WTC11 (cell line): ENCODE results near the gene HLCS. TPM values are rescaled to one million over a fixed set of nuclear protein-coding genes. Genes with fewer than 3 reads are reported as not detected.

Experiments
- total RNA-seq: library from RNA; stranded (reverse); gene quantifications from 3 replicates; pipeline ENCODE4 v1.2.3, GENCODE V29; 2021

Gene HLCS
- total RNA-seq, 1 experiment from 2014 or later, result 9.3 TPM

Other genes with a start within 250 kb of the HLCS start
- gene RIPPLY3, start 40.0 kb upstream of the HLCS start, total RNA-seq, result 2.0 to 3.5 TPM (median 2.3 TPM) in 3 replicates
- gene PIGP, start 106.4 kb upstream of the HLCS start, total RNA-seq, result 10.9 to 17.0 TPM (median 16.2 TPM) in 3 replicates
- 27.8 to 29.2 TPM (median 29.0 TPM) in 3 replicates for gene TTC3, start 106.6 kb upstream of the HLCS start, total RNA-seq